ENCODE results near the gene MAP3K10.

The MAP3K10 gene

DNA sequence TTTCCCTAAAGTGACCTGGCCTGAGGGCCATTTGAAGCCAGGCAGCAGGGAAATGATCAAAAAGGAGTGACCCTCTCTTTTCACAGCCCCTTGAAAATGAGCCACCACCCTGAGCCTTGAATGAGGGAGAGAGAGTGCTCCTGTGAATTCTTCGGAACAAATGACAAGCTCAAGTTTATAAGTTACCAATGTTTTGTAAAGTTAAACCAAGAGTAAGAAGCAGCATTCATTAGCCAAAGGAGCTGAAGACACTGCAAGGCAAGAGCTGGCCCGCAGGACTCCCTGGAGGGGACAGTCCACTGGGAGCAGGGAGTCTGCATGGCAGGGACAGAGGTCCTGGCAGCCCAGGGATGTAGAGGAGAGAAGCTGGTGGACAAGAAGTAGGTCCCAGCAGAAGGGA is 52.0 kb downstream of the MAP3K10 start:
- Histone ChIP-seq H3K27ac (no peak overlapping the region), H3K9me3 (ENCODE audit: low read depth, low read length) (no peaks in the 10 kb centered on the region), H3K36me3 (ENCODE audit: insufficient read depth, low read length) (peaks cover 24% of the 10 kb centered on the region; the same call in 1 of the 2 replicates), H3K4me3 (no peak overlapping the region), H3K9ac (ENCODE audit: insufficient read length) (no peak overlapping the region)
- DNase-seq (ENCODE audit: low read depth, low spot score), result no peak
- TF ChIP-seq EZH2 (IDR thresholded peaks at IDR 0.05), result no peak
- no peak for TF ChIP-seq FOXP2 (optimal IDR thresholded peaks at IDR 0.05; ENCODE audit: control extremely low read depth, extremely low read length, insufficient read depth)
- TF ChIP-seq POLR2AphosphoS5 (IDR thresholded peaks at IDR 0.05; ENCODE audit: borderline replicate concordance, low read depth, low read length), result no peak

GRCh38 chr19:40244579-40245317 is 53.5 kb downstream of the MAP3K10 start:
- Histone ChIP-seq H3K4me3 (no peak overlapping the region), H3K9ac (ENCODE audit: insufficient read length) (no peak overlapping the region), H3K27ac (peak overlapping the region; percentile 36; the same call in 1 of the 2 replicates), H3K9me3 (ENCODE audit: low read depth, low read length) (no peaks in the 10 kb centered on the region), H3K36me3 (ENCODE audit: insufficient read depth, low read length) (peaks cover 13% of the 10 kb centered on the region; the same call in 1 of the 2 replicates)
- DNase-seq (ENCODE audit: low read depth, low spot score), result no peak
- TF ChIP-seq POLR2AphosphoS5 (IDR thresholded peaks at IDR 0.05; ENCODE audit: borderline replicate concordance, low read depth, low read length), result no peak
- no peak for TF ChIP-seq EZH2 (IDR thresholded peaks at IDR 0.05)
- no peak for TF ChIP-seq FOXP2 (optimal IDR thresholded peaks at IDR 0.05; ENCODE audit: control extremely low read depth, extremely low read length, insufficient read depth)

DNA sequence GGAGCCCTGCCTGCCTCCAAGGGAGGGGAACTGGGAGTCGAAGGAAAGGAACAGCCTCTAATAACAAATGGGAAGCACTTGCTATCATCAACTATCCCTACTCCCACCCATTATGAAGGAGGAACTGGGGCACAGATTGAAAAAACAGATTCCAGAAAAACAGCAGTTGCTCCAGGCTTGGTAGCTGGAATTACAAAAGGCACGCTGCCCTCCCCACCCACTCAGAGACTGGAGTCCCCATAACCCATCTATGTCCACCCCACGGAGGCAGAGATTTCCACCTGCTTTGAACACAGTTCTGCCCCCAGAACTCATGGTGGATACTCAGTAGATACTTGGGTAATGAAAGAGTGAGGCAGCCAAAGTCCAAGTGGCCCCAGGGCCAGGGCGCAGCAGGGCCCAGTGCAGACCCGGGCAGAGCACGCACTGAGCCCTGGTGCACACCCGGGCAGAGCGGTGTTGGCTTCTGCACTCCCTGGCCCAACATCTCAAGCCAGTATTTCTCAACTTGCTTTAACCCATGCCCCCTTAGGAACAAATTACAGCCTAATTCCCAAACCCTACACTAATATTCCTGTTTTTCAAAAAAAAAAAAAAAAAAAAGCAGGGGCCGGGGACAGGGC is 54.4 kb downstream of the MAP3K10 start:
- DNase-seq (ENCODE audit: low read depth, low spot score), result no peak
- Histone ChIP-seq H3K4me3 (no peak overlapping the region), H3K27ac (peak overlapping the region; percentile 36; the same call in 1 of the 2 replicates), H3K9me3 (ENCODE audit: low read depth, low read length) (no peaks in the 10 kb centered on the region), H3K9ac (ENCODE audit: insufficient read length) (no peak overlapping the region), H3K36me3 (ENCODE audit: insufficient read depth, low read length) (peaks cover 8% of the 10 kb centered on the region; the same call in 1 of the 2 replicates)
- TF ChIP-seq POLR2AphosphoS5 (IDR thresholded peaks at IDR 0.05; ENCODE audit: borderline replicate concordance, low read depth, low read length) (no peak), EZH2 (IDR thresholded peaks at IDR 0.05) (no peak)

DNA sequence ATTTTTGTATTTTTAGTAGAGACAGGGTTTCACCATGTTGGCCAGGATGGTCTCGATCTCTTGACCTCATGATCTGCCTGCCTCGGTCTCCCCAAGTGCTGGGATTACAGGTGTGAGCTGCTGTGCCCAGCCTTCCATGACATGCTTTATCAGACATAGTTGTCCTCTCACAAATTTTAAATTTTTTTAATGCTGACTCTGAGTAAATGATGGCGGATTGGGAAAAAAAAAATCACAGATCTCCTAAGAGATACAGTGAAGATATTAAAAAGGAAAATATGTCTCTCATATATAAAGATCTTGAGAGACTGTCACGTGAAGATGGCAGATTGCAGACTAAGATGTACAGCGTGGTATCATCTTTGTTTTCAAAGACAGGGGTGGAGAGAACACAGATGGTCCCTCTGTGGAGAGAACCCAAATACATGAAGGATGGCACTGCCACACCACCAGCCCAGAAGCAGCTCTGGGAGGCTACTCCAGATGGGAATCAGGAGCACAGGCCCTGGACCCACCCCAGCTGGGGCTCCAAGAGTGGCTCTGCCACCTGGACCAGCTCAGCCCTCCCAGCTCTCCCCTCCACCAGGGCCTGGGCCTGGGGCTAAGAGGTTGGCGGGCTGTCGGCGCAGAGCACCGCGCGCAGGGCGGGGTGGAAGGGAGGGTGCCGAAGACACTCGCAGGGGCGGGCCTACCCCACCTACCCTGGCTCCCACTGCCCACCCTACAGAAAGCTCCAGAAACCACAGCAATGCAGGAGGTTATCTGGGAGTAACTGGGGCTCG is 55.3 kb downstream of the MAP3K10 start:
- TF ChIP-seq EZH2 (IDR thresholded peaks at IDR 0.05), result no peak
- no peak for TF ChIP-seq POLR2AphosphoS5 (IDR thresholded peaks at IDR 0.05; ENCODE audit: borderline replicate concordance, low read depth, low read length)
- no peak for TF ChIP-seq FOXP2 (optimal IDR thresholded peaks at IDR 0.05; ENCODE audit: control extremely low read depth, extremely low read length, insufficient read depth)
- H3K36me3 ChIP-seq (ENCODE audit: insufficient read depth, low read length), result peaks cover 10% of the 10 kb centered on the region; the same call in 1 of the 2 replicates
- no peak overlapping the region for H3K9ac ChIP-seq (ENCODE audit: insufficient read length)
- H3K27ac ChIP-seq, result no peak overlapping the region
- no peak for DNase-seq (ENCODE audit: low read depth, low spot score)
- no peak overlapping the region for H3K4me3 ChIP-seq
- no peaks in the 10 kb centered on the region for H3K9me3 ChIP-seq (ENCODE audit: low read depth, low read length)

GRCh38 chr19:40247178-40247577 is 56.0 kb downstream of the MAP3K10 start:
- no peak for DNase-seq (ENCODE audit: low read depth, low spot score)
- Histone ChIP-seq H3K9ac (ENCODE audit: insufficient read length) (no peak overlapping the region), H3K9me3 (ENCODE audit: low read depth, low read length) (no peaks in the 10 kb centered on the region), H3K36me3 (ENCODE audit: insufficient read depth, low read length) (peaks cover 5% of the 10 kb centered on the region; the same call in 1 of the 2 replicates), H3K27ac (no peak overlapping the region), H3K4me3 (no peak overlapping the region)
- no peak for TF ChIP-seq POLR2AphosphoS5 (IDR thresholded peaks at IDR 0.05; ENCODE audit: borderline replicate concordance, low read depth, low read length)

DNA sequence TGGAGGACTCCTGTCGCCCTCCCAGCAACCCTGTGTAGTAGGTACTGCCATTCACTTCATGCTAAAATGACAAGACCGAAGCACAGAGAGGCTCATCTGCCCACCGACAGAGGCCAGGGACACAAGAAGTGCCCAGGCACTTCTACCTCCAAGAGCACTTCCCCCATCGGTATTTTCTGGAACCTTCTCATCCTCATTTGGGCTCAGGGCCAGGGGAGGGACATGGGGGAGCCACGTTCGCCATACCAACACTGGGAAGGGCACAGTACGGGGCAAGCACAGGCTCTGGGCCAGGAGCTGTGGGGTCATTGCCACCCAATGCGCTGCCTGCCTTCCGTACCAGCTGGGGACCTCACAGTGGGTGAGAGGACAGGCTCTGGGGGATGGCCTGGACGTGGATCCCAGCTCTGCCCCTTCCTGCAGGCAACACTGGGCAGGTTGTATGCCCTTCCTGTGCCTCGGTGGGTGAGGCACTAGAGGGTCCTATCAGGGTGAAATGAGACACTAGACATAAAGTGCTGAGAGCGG is 56.6 kb downstream of the MAP3K10 start:
- H3K4me3 ChIP-seq, result no peak overlapping the region
- H3K36me3 ChIP-seq (ENCODE audit: insufficient read depth, low read length), result peaks cover 2% of the 10 kb centered on the region; the same call in 1 of the 2 replicates
- TF ChIP-seq FOXP2 (optimal IDR thresholded peaks at IDR 0.05; ENCODE audit: control extremely low read depth, extremely low read length, insufficient read depth), result no peak
- TF ChIP-seq POLR2AphosphoS5 (IDR thresholded peaks at IDR 0.05; ENCODE audit: borderline replicate concordance, low read depth, low read length), result no peak
- TF ChIP-seq EZH2 (IDR thresholded peaks at IDR 0.05), result no peak
- H3K27ac ChIP-seq, result no peak overlapping the region
- H3K9ac ChIP-seq (ENCODE audit: insufficient read length), result no peak overlapping the region
- DNase-seq (ENCODE audit: low read depth, low spot score), result no peak
- H3K9me3 ChIP-seq (ENCODE audit: low read depth, low read length), result no peaks in the 10 kb centered on the region

DNA sequence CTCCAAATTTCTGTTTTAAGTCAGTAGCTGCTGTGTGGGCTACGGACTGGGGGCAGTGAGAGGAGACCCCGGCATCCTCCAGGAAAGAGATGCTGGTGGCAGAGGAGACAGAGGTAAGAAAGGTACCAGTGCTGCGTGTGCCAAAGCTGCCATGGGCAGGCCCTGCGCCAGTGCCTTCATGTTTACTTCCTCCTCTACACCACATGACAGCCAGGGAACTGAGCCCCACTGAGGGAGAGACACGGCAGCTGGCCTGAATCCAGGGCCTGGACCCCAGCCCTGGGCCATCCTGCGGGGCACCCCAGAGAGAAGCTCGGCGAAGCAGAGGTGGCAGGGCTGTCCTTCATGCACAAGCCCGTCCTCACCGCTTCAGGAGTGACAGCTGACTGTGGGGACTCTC is 58.0 kb downstream of the MAP3K10 start:
- no peak for TF ChIP-seq FOXP2 (optimal IDR thresholded peaks at IDR 0.05; ENCODE audit: control extremely low read depth, extremely low read length, insufficient read depth)
- no peak for TF ChIP-seq POLR2AphosphoS5 (IDR thresholded peaks at IDR 0.05; ENCODE audit: borderline replicate concordance, low read depth, low read length)
- TF ChIP-seq EZH2 (IDR thresholded peaks at IDR 0.05), result no peak
- no peak for DNase-seq (ENCODE audit: low read depth, low spot score)
- Histone ChIP-seq H3K4me3 (no peak overlapping the region), H3K9ac (ENCODE audit: insufficient read length) (no peak overlapping the region), H3K9me3 (ENCODE audit: low read depth, low read length) (no peaks in the 10 kb centered on the region), H3K36me3 (ENCODE audit: insufficient read depth, low read length) (peaks cover 11% of the 10 kb centered on the region; the same call in 1 of the 2 replicates), H3K27ac (no peak overlapping the region)

DNA sequence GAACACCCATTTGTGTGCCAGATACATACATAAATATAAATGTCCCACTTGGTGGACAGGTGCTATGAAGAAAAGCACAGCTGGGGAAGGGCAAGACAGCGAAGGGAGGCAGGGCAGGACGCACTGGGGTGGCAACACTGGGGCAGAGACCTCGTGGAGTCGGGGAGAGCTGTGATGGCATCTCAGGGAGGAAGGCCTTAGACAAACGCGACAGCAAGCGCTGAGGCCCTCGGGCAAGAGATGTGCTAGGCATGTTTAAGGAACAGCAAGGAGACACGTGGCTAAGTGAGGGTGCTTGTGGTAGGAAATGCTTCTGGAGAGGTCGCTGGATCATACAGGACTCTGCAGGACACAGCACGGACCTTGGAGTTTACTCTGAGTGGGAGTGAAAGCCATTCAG is 58.6 kb downstream of the MAP3K10 start:
- Histone ChIP-seq H3K4me3 (no peak overlapping the region), H3K36me3 (ENCODE audit: insufficient read depth, low read length) (peaks cover 15% of the 10 kb centered on the region; the same call in 1 of the 2 replicates), H3K9me3 (ENCODE audit: low read depth, low read length) (no peaks in the 10 kb centered on the region), H3K9ac (ENCODE audit: insufficient read length) (no peak overlapping the region), H3K27ac (no peak overlapping the region)
- TF ChIP-seq POLR2AphosphoS5 (IDR thresholded peaks at IDR 0.05; ENCODE audit: borderline replicate concordance, low read depth, low read length) (no peak), FOXP2 (optimal IDR thresholded peaks at IDR 0.05; ENCODE audit: control extremely low read depth, extremely low read length, insufficient read depth) (no peak), EZH2 (IDR thresholded peaks at IDR 0.05) (no peak)
- no peak for DNase-seq (ENCODE audit: low read depth, low spot score)

Data from SK-N-MC (cell line).